UCSD-AML1 (cell line): ENCODE measurements around the gene BLOC1S4.
A peak's percentile ranks its signal among the peaks of the same experiment; 100 is the strongest.

Source experiments
- DNase-seq: peaks from one replicate; lab custom pipeline; 2025; ENCODE audit not compliant: unreplicated experiment; lab: John Stamatoyannopoulos, UW

BLOC1S4 gene

DNA sequence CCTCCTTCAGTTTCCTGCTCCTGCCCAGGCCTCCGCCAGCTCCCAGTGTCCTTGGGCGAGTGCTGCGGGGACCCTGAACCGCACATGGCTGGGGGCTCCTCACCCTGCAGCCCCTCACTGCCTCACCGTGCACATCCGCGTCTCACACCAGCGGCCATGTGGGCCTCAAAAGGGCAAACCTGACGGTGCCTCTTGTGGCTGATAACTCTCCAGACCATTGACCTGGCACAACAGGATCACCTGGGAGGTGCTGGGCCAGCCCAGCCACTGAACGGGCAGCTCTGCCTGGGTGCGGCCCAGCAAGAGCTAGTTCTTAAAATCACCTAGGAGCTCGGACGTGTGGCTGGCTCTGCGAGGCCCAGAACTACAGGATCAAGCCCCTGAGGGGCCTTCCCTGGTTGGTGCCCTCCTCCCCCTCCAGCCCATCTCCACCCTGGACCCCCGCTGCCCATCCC lies 26.4 kb upstream of the BLOC1S4 start:
- no peak for DNase-seq

DNA sequence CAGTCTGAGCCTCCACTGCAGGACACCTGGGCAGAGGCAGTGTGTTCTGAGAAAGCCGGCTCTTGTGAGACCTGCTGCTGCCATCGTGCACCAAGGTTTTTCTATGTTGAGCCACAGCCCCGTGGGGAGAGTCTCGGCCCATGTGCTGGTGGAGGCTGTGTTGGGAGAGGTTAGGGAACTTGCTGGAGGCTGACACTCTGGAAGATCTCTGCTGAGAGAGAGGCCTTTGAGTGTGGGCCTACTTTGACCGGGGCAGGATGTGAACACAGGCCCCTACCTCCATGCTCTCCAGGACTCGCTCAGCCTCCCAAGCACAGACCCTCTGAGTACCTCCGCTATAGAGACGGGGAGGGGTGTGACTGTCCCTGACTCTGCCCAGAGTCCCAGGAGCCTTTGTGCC lies 23.6 kb upstream of the BLOC1S4 start:
- no peak for DNase-seq

DNA sequence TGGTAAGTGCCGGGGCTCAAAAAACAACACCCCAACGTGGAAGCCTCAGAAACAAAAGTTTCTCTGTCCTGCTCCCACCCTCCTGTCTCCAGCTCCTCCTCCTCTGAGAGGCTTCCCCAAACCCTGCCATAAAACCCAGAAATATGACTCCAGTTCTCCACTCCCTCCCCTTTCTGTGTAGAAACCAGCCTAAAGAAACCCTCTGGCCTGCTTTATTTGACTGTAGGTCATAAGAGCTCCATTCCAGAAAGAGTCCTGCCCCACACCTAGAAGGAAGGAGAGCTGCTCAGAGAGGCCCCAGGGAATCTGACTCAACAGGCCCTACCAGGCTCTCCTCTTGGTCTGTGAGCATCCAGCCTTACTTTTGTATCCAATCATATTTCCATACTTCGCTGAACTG lies 23.2 kb upstream of the BLOC1S4 start:
- DNase-seq = no peak

DNA sequence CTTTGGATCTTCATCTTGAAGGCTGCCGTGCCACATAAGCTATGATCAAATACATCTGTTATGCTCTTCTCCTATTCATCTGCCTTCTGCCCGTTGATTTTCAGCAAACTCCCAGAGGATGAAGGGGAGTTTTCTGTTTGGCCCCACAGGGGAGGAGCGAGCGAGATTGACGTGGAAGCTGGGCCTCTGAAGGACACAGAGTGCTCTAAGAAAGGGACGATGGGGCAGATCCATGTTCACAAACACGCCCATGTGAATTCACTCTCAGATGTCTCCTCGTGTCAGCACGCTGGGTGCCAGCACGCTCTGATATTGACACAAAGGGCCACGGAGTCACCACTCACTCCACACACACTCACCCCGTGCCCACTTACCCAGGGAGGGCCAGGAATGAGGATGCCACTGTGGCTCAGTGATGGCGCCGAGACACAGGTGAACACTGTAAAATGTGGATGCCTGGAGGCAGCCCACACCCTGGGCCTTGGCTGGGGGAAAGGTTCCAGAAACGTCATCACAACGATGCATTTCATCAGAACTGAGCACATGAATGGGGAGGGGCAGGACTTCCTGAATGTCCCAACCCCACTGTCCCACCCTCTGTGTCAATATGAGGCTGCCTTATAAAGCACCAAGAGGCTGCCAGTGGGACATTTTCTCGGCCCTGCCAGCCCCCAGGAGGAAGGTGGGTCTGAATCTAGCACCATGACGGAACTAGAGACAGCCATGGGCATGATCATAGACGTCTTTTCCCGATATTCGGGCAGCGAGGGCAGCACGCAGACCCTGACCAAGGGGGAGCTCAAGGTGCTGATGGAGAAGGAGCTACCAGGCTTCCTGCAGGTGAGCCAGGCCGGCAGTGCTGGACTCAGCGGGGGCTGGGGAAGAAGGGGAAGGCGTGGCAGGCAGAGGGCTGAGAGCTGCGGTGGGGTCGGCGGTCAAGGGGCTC lies 22.5 kb upstream of the BLOC1S4 start, which contains the start of gene S100P:
TSS of gene S100P (plus strand) at position 648 of the 946 bp plus-strand sequence. CDS start at position 703, 55 bp downstream.
- DNase-seq = peak; percentile 51

DNA sequence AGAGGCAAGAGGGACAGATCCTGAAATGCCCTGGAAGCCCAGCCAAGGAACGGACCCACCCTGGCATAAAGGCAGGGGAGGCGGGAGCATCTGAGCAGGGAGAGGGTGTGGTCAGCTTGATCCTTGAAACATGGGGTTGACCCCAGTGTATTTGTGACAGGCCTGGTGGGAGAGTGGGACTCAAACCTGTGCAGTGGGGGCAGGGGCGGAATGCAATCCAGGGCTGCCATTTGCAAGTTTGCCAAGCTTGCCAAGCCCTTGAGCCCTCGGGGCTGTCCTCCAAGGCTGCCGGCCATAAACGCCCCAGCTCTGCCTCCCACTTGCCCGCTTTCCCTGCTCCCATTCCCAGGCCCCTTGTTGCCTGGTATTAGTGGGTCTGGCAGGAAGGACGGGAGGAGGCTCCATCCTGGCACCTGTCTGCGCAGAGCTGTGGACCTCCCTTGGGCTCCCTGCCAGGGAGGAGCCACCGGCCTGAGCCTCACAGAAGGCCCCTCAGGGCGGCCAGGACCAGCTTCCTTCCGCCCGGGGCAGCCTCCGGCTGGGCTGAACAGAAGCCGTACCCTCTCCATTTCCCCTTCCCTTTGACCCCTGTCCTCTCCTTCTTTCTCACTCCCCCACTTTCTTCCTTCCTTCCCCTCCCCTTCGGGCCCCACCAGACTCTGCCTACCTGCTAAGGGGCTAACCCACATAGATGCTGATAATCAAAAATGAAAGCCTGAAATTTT lies 21.6 kb upstream of the BLOC1S4 start:
- DNase-seq = peak; percentile 69

DNA sequence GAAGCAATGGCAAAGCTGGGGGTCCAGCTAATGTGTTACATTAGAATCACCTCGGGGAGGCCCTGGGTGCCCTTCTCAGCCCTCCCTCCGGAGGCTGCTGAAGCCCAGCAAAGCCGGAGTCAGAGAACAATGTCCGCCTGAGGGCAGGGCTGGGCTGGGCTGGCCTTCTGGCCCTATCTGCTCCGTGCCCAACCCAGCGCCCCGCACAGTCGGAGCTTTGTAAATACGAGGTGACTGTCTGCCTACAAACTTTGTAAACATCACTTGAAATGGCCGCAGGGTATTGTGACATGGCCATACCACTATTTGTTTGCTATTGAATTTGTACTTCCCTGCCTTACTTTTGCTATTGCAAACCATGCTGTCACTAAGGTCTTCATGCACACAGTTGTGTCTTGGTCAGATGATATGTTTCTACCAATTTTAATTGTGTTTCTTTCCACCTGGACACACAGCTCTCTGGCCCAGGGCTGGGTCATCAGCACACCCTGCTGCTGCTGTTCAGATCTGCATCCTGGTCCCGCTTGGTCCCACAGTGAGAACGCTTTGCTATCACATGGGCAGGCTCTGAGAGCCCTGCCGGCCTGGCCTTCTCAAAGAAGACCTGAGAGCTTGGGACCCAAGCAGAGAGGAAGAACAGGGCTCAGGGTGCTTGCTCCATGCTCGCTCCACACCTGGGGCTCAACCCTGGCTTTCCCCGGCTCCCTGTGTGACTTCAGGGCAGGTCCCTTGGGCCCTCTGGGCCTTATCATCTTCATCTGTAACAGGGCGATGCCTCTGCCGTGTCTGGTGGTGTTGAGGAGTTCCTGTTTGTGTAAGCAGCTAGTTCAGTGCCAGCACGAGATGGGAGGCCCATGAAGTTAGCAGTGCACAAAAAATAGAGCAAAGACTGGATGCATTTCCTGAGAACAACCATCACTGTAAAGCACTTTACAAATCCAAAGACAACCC lies 20.0 kb upstream of the BLOC1S4 start:
- DNase-seq = peak; percentile 36

DNA sequence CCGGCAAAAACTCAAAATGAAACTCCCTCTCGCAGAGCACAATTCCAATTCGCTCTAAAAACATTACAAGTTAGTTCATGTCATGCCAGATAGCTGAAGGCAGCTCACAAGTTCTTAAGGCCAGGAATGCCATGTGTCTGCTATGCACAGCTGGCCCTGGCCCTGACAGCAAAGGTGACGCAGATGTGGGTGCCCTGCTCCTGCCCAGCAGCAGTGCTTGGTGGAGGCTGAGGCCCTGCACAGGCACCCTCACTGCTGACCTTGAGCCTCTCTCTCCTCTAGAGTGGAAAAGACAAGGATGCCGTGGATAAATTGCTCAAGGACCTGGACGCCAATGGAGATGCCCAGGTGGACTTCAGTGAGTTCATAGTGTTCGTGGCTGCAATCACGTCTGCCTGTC lies 19.4 kb upstream of the BLOC1S4 start:
- no peak for DNase-seq

DNA sequence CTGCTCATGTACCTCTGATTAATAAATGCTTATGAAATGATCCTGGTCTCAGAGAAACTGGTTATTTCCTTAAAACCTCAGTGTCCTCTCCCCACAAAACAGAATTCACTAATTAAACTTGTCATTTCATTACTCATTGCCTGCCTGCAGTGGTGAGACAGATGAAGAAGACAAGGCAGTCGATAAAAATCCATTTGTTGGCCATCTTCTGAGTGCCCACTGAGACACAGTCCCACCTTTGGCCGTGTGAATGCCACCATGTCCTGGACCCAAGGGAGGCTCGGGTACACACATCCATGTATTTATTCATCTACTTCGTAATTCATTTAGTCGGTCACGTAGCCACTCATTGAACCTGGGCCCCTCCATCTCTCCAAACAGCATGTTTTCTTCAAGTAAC lies 18.8 kb upstream of the BLOC1S4 start:
- DNase-seq = no peak

DNA sequence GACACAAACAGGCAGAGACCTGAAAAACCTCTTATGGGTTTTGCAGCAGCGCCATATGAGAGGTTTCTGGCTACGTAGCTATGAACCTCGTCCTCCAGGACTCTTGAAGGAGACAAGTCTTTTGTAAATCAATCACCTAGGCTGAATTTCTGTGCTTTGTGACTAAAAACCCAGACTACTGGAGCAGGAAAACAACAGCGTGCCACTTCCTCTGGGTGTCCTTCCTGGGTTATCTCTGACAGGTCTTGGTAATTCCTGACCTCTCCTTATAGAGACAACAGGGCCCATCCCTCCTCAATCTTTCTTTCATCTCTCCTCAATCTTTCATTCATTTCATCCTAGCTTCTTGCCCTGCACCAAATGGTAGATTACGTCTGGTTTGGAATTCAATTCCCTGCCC lies 16.6 kb upstream of the BLOC1S4 start:
- no peak for DNase-seq

DNA sequence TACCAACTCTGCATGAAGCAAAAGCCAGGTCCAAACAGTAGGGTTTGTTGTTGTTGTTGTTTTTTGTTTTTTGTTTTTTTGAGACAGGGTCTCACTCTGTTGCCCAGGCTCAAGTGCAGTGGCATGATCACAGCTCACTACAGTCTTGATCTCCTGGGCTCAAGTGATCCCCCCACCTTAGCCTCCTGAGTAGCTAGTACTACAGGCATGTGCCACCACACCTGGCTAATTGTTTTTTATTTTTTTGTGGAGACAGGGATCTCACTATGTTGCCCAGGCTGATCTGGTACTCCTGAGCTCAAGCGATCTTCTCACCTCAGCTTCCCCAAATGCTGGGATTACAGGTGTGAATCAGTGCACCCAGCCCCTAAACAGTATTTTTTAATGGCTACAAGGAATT lies 16.1 kb upstream of the BLOC1S4 start:
- no peak for DNase-seq

DNA sequence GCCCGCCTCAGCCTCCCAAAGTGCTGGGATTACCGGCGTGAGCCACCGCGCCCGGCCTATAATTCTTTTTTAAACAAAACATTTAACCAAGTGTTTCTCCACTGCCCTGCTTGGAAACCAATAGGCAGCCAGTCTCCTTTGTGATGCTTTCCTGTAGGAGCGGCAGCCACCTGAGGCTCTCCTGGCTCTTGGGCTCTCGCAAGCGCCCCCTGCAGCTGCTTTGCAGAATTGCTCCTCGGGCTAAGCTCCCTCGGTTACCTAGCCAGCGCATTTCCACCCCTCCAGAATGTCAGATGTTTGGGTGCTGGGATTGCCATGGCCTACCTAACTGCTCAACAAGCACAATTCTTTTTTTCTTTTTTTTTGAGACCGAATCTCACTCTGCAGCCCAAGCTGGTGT lies 14.6 kb upstream of the BLOC1S4 start:
- no peak for DNase-seq

DNA sequence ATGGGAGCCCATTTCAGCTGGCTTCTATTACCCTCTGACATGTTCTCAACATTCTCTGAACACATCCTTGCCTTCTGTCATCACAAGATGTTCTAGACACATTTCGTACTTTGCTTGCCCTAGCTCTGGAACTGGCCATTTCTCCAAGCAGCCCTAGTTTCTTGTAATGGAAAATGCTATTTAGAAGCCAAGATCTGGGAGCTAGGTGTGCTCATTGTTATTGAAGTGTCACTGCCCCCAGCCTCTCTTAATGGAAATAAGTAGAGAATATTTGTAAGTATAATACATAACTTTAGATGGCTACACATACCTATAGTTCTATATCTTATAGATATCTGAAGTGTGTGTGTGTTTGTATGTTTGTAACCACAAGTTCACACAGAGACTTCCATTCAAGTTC lies 13.2 kb upstream of the BLOC1S4 start:
- DNase-seq = no peak

DNA sequence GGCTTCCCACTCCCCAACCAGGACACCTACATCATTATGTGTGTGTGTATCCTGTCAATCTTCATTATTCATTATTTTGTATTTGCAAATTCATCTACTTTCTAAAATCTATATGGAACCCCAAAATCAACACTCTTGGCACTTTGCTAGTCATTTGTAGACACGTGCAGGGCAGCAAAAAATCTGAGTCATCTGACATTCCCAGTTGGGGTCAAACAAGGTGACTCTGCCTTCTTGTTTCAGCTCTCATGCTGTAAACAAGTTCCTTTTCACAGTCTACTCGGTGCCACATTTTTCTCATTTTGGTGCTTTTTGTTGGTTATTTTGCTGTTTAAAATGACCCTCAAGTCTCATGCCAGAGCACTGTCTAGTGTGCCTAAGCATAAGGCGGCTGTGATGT lies 12.2 kb upstream of the BLOC1S4 start:
- no peak for DNase-seq

DNA sequence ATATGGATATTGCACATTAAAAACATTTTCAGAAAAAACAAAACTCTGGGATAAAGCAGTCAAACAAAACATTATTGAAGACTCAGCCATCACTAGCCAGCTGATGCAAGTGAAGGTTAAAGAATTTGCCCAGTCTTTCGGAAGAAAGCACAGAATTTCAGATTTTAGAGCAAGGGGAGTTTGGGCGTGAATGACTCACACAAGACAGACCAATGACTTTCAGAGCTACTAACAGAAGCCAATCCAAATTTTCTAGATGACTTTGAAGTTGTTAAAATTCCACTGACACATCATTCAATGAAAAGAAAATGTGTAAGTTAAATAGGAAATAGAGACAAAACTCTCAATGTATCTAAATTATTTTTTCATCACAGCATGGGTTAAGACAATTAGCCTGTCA lies 10.3 kb upstream of the BLOC1S4 start:
- DNase-seq = no peak

DNA sequence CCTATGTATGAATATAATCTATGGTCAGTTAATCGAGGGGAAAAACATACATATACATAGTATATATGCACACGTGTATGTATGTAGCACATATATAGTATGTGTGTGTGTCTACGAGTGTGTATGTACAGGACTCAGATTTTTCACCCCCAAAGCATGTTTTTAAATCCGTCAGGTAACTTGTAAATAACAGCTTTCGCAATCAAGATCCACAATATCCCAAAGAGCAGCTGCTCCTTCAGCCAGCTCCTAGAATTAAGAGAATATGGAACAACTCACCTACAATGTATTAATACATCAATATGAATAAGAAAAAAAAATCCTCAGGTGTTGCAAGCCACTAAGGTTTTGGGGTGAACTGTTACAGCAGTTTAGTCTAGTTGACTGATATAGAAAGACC lies 9.8 kb upstream of the BLOC1S4 start:
- DNase-seq = no peak

DNA sequence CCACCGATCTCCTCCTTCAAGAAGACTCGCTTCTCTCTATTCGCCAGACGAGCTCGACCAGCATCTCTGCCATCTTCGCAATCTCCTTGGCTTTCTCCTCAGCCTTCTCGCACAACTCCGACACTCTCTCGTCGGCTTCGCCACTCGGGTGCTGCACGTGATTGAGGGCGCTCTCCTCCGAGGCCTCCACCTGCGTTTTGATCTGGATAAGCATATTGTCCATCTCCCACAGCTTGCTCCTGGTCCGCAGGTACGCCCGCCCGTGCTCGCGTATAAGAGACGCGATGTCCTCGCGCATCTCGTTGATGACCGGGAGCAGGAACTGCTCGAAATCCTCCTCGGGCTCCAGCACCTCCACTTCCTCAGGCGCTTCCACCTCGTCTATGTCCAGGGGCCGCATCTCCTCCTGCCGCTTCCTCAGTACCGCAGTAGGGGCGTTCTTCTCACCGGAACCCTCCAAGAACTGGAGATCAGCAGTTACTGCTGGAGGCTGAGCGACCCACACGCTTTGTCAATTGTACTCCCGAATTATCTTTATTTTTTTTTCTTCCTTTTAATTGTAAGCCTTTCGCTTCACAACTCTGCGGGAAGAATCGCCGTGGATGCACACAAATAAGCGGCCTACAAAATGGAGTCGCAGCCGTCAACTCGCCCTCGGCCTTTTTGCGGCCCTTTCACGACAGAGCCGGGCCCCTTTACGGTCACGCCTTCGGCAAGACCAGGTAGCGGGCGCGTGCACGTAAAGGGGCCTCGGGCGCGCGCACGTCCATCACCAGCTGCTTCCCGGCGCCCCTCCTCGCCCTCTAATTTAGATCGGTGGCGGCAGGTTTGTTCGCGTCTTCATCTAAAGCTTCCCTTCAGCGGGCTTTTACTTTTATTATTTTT lies 6.5 kb upstream of the BLOC1S4 start, which contains the start of gene MRFAP1L1:
TSS of gene MRFAP1L1 (minus strand) at position 636 of the 885 bp plus-strand sequence. CDS start at position 400, 236 bp downstream.
- peak; percentile 93 for DNase-seq

DNA sequence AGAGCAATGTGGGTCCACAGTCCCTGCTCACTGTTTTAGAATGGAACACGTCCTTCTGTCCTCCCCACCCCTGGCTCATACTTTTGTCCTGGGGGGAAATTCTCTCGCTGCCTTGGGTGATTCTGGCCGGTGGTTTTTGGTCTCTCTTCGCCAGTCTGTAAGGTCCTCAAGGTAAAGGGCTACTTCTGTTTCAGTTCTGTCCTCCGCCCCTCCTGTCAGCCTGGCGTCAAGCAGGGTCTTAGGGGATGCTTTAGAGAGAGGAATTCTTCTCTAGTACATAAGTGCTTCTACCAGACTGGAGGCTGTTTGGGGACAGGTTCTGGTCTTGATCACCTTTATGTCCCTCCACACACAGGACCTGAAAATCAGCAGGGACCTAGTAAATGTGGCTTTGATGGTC lies 5.7 kb upstream of the BLOC1S4 start:
- DNase-seq = no peak

DNA sequence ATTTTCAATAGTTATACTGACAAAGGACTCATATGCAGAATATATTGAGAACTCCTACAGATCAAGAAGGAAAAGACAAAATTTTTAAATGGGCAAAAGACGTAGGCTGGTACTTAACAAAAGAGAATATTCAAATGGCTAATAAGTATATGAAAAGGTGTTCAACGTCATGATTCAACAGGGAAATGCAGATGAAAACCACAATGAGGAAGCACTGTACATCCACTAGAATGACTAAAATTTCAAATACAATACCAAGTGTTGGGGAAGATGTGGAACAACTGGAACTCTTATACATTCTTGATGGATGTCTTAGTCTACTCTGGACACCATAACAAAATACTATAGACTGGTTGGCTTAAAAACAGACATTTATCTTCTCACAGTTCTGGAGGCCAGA lies 5.0 kb upstream of the BLOC1S4 start:
- no peak for DNase-seq

DNA sequence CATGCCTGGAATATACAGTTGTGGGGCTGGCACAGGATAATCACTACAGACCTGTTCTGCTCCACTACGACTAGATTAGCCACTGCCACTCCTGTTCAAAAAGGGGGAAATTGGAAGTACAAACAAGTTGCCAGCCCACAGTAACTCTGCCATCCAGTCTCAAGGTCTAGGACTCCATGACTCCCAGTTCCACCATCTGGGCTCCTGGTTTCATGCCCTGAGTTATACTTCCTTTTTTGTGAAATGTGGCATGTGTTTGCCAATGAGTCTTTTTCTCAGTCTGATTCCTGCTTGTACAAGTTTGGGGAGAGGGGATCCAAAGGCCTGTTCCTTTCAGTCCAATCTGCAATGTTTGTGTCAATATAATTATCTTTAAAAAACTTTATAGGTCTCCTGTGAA lies 1.0 kb upstream of the BLOC1S4 start:
- no peak for DNase-seq

DNA sequence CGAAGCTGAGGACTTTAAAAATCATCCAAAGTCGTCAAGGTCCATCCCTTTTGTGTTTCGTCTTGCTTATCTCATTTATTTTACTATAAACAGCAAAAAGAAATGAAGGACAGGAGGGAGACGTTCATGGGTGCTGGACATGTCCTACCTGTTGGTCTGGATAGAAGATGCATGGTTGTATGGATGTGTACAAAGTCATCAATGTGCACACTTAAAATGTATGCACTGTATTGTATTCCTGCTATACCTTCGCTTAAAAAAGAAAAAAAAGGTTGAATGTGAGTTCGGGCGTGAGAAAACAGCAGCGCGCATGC lies 313 bp upstream of the BLOC1S4 start:
- no peak for DNase-seq
